Stimulated activated naive CD4-positive, alpha-beta T cell treated with Interleukin-2 at 50 U/mL for 16 hours (primary cell): ENCODE measurements around the gene SLC25A13.
"Not testable (repeated sequence)": the region's sequence is repeated elsewhere in the genome, so short reads cannot be mapped to it uniquely, and the experiment has no call there.

Source experiments
- DNase-seq: peaks from one replicate; lab custom pipeline; 2025; lab: John Stamatoyannopoulos, UW

SLC25A13 gene

DNA sequence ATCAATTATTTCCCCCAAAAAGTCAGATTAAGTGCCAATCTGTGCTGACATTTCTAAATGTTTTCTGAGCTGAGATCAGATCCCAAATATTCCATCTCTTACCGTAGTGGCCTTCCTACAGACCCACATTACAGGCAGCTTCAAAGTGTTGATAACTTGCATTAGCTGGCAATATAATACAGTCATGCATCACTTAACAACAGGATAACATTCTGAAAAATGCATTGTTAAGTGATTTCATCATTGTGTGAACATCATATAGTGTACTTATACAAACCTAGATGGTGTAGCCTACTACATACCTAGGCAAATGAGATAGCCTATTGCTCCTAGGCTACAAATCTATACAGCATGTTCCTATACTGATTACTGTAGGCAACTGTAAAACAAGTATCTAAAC lies 22.4 kb downstream of the SLC25A13 start:
- DNase-seq: no peak

DNA sequence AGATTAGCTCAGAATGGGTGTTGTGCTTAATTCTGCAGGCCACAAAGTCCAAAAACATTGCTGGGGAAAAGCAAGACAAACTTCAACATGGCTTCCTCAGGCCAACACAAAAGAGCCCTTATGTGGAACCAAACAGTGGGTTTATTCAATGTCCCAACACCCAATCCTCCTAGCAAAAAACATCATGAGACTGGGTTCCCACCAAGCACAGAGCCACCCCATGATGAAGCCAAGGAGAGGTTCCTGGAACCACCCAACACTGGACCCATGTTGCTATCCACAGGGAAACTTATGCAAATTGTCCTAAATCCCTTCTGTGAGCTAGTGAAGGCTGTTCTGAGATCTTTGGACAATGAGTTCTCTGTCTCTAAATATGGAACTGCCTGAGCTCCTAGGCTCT lies 24.0 kb downstream of the SLC25A13 start:
- no peak for DNase-seq

DNA sequence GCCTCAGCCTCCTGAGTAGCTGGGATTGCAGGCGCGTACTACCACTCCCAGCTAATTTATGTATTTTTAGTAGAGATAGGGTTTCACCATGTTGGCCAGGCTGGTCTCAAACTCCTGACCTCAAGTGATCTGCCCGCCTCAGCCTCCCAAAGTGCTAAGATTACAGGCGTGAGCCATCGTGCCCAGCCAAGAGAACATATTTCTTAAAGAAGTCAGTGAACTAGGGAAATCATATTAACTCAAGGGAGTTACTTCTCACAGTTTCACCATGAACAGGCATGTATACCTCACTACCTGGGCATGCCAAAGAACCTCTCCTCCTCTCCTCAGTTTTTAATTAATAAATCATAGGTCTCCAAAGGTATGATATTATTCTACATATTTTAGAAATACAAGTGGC lies 24.5 kb downstream of the SLC25A13 start:
- DNase-seq: not testable (repeated sequence)

- DNase-seq: not testable (repeated sequence)
These were observed 28.0 kb downstream of the SLC25A13 start for GRCh38 chr7:96293911-96294310.

- DNase-seq: no peak
These were observed 34.3 kb downstream of the SLC25A13 start for GRCh38 chr7:96287559-96287958.

- DNase-seq: no peak
These were observed 34.8 kb downstream of the SLC25A13 start for GRCh38 chr7:96287132-96287531.

GRCh38 chr7:96285579-96285978 lies 36.3 kb downstream of the SLC25A13 start:
- no peak for DNase-seq

GRCh38 chr7:96284835-96285234 lies 37.1 kb downstream of the SLC25A13 start:
- DNase-seq: no peak

- no peak for DNase-seq
These were observed 37.7 kb downstream of the SLC25A13 start for GRCh38 chr7:96284240-96284639.

- DNase-seq: no peak
These were observed 39.1 kb downstream of the SLC25A13 start for GRCh38 chr7:96282835-96283234.

GRCh38 chr7:96277921-96278320 lies 44.0 kb downstream of the SLC25A13 start:
- DNase-seq: no peak

GRCh38 chr7:96276019-96276418 lies 45.9 kb downstream of the SLC25A13 start:
- DNase-seq: no peak

DNA sequence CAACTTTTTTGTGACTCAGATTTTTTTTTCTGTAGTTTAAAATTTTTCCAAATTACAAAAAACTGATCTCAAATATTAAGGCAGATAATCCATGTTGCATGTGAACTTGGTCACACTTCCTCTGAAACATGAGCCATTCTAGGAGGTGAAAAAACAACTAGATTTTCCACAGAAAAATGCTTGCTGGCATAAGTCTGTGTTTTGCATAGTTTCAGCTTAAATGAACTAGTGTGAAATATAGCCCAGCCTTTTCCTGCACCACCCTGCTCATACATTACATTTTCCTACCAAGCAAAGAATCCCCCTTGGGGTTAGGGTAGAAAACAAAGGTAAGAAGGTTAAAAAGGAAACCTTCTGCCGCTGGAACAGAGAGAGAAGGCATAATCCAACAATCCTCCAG lies 48.2 kb downstream of the SLC25A13 start:
- no peak for DNase-seq

DNA sequence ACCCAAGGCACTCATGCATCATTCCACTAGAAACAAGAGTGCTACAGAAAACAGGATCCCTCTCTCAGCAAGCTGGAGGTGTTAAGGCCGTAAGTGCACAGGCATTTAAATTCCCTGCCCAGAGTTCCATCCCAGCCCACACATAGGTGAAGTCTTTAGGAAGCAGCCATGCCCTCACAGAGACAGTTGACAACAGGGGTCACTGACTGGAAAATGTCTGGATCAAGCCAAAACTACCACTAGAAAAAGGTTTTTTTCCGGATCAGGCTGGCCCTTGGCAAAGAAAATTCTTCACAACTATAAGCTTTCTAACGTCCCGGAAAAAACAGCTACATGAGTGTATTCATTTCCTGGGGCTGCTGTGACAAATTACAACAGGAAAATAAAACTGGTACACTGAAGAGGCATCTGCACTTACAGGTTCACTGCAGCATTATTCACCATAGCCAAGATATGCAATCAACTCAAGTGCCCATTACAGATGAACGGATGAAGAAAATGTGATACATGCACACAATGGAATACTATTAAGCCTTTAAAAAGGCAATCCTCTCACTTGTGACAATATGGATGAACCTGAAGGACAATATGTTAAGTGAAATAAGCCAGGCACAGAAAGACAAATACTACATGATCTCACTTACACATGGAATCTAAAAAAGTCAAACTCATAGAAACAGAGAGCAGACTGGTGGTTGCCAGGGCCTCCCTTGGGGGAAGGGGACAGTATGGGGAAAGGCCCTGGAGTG lies 52.5 kb downstream of the SLC25A13 start:
- DNase-seq: no peak

- DNase-seq: no peak
These were observed 55.3 kb downstream of the SLC25A13 start for GRCh38 chr7:96266580-96266979.

- DNase-seq: no peak
These were observed 55.9 kb downstream of the SLC25A13 start for GRCh38 chr7:96266015-96266414.

GRCh38 chr7:96253964-96254363 lies 67.9 kb downstream of the SLC25A13 start:
- no peak for DNase-seq

- DNase-seq: no peak
These were observed 68.5 kb downstream of the SLC25A13 start for GRCh38 chr7:96253441-96253840.

DNA sequence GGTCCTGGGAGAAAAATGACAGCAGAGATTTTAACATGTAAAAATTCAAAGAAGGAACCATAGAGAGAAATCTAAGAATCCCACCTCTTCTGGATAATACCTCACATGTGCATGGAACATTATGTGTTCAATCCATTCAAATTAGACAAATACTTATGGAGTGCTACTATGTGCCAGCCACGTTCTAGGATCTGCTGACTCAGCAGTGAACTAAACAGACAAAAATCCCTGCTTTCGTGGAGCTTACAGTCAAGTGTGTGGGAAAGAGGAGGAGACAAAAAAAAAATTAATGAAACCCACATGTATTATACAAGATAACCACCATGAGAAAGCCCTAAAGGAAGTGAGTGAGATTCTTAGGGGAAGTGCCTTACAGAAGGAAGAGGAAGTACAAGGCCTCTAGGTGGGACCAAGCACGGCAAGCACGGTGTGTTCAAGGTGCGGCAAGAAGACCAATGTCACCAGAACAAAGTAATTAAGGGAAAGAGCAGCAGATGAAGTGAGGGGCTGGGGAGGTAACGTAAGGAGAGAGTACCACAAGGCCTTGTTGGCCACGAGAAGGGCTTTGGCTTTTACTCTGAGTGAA lies 71.0 kb downstream of the SLC25A13 start:
- no peak for DNase-seq

GRCh38 chr7:96248405-96248804 lies 73.5 kb downstream of the SLC25A13 start:
- no peak for DNase-seq

GRCh38 chr7:96246919-96247318 lies 75.0 kb downstream of the SLC25A13 start:
- DNase-seq: no peak

- no peak for DNase-seq
These were observed 77.0 kb downstream of the SLC25A13 start for GRCh38 chr7:96244992-96245292.

- no peak for DNase-seq
These were observed 77.5 kb downstream of the SLC25A13 start for GRCh38 chr7:96244244-96244991.
